ENCODE results near the gene MC1R. TPM values are rescaled to one million over a fixed set of nuclear protein-coding genes. Genes with fewer than 3 reads are reported as not detected.

MC1R gene
- total RNA-seq, 6 experiments from 2014 or later = 2.1 to 3.2 (median 3.0) TPM

GRCh38 chr16:89884041-89884421 lies 34.6 kb upstream of the MC1R start:
- Mint-ChIP-seq H3K36me3 (ENCODE audit: low read depth) (peaks cover 38% of the 10 kb centered on the region), H3K4me3 (no peak overlapping the region), H3K27me3 (ENCODE audit: insufficient read depth) (peaks cover 4% of the 10 kb centered on the region), H3K27ac (no peak overlapping the region), H3K4me1 (ENCODE audit: low read depth) (peaks cover 5% of the 10 kb centered on the region; the same call in 1 of the 2 replicates), H3K9me3 (no peaks in the 10 kb centered on the region)
- TF ChIP-seq CTCF (IDR thresholded peaks at IDR 0.05) = no peak
- DNase-seq = no peak

GRCh38 chr16:89887243-89887642 lies 31.4 kb upstream of the MC1R start:
- no peak for DNase-seq
- peaks cover 7% of the 10 kb centered on the region for H3K27me3 Mint-ChIP-seq (ENCODE audit: insufficient read depth)

GRCh38 chr16:89890200-89890599 lies 28.5 kb upstream of the MC1R start:
- peaks cover 13% of the 10 kb centered on the region for H3K36me3 Mint-ChIP-seq (ENCODE audit: low read depth)
- no peak overlapping the region for H3K4me3 Mint-ChIP-seq
- no peaks in the 10 kb centered on the region for H3K9me3 Mint-ChIP-seq
- no peak for DNase-seq
- H3K4me1 Mint-ChIP-seq (ENCODE audit: low read depth) = no peaks in the 10 kb centered on the region
- H3K27me3 Mint-ChIP-seq (ENCODE audit: insufficient read depth) = peaks cover 3% of the 10 kb centered on the region
- no peak overlapping the region for H3K27ac Mint-ChIP-seq
- no peak for TF ChIP-seq CTCF (IDR thresholded peaks at IDR 0.05)

More at GRCh38 chr16:89887243-89887642, 31.4 kb upstream of the MC1R start:
- Mint-ChIP-seq H3K27ac (no peak overlapping the region), H3K36me3 (ENCODE audit: low read depth) (peaks cover 31% of the 10 kb centered on the region), H3K4me1 (ENCODE audit: low read depth) (no peaks in the 10 kb centered on the region), H3K4me3 (no peak overlapping the region), H3K9me3 (no peaks in the 10 kb centered on the region)
- no peak for TF ChIP-seq CTCF (IDR thresholded peaks at IDR 0.05)

GRCh38 chr16:89890886-89891657 lies 27.6 kb upstream of the MC1R start:
- no peak for TF ChIP-seq CTCF (IDR thresholded peaks at IDR 0.05)
- H3K27me3 Mint-ChIP-seq (ENCODE audit: insufficient read depth) = peaks cover 3% of the 10 kb centered on the region
- H3K36me3 Mint-ChIP-seq (ENCODE audit: low read depth) = peaks cover 13% of the 10 kb centered on the region
- DNase-seq = no peak
- no peaks in the 10 kb centered on the region for H3K4me1 Mint-ChIP-seq (ENCODE audit: low read depth)
- no peak overlapping the region for H3K4me3 Mint-ChIP-seq
- no peak overlapping the region; the same call in 1 of the 2 replicates for H3K27ac Mint-ChIP-seq
- no peaks in the 10 kb centered on the region for H3K9me3 Mint-ChIP-seq

GRCh38 chr16:89892055-89892630 lies 26.5 kb upstream of the MC1R start:
- Mint-ChIP-seq H3K27me3 (ENCODE audit: insufficient read depth) (peaks cover 3% of the 10 kb centered on the region), H3K4me3 (no peak overlapping the region), H3K9me3 (no peaks in the 10 kb centered on the region), H3K36me3 (ENCODE audit: low read depth) (peaks cover 11% of the 10 kb centered on the region), H3K4me1 (ENCODE audit: low read depth) (no peaks in the 10 kb centered on the region), H3K27ac (no peak overlapping the region)
- TF ChIP-seq CTCF (IDR thresholded peaks at IDR 0.05) = no peak
- DNase-seq = no peak

All from HFFc6 (cell line).